Neural cell (in vitro differentiated cells): ENCODE data around the gene SPATA2L.

Source experiments
- CTCF ChIP-seq: fragments of 450-650 bp; IDR thresholded peaks from 2 replicates; pipeline ENCODE4 v1.5.1; 2014; ENCODE audit warnings: antibody characterized with exemption, mild to moderate bottlenecking, moderate library complexity; ENCODE audit not compliant: poor library complexity, severe bottlenecking
- EP300 ChIP-seq: fragments of 450-650 bp; conservative IDR thresholded peaks from 2 replicates; pipeline ENCODE4 v1.6.1; 2014; ENCODE audit warnings: antibody characterized with exemption, mild to moderate bottlenecking, moderate library complexity; ENCODE audit not compliant: poor library complexity, severe bottlenecking
- TAF1 ChIP-seq: IDR thresholded peaks from 2 replicates; pipeline ENCODE4 v1.6.1; 2012; ENCODE audit warnings: low read depth

GRCh38 chr16:89748921-89749320 is 47.4 kb upstream of the SPATA2L start:
- TF ChIP-seq CTCF (no peak), EP300 (no peak), TAF1 (no peak)
